COR-L47 (cell line): ENCODE results near the gene RGSL1.

Experiments used
- DNase-seq: peaks from one replicate; lab custom pipeline; 2025; lab: John Stamatoyannopoulos, UW

Gene RGSL1

DNA sequence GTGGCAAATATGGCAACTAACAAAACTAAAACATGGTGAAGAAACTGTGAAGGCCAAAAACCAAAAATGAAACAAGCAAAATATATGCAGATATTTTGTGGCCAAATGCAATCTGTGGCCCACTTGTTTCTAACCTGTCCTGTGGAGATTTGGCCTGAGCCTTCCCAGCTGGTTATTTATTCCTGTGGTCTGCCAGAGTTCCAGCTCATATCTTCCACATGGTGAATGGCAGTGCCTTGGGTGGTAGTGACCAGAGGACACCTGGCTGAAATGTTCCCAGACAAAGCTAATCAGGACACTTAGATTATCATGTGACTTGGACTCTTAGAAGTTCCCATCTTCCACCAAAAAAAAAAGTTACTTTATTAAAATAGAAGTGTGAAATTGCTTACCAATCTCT is 99.4 kb downstream of the RGSL1 start:
- DNase-seq = no peak

GRCh38 chr1:182549811-182550210 is 99.9 kb downstream of the RGSL1 start:
- no peak for DNase-seq

DNA sequence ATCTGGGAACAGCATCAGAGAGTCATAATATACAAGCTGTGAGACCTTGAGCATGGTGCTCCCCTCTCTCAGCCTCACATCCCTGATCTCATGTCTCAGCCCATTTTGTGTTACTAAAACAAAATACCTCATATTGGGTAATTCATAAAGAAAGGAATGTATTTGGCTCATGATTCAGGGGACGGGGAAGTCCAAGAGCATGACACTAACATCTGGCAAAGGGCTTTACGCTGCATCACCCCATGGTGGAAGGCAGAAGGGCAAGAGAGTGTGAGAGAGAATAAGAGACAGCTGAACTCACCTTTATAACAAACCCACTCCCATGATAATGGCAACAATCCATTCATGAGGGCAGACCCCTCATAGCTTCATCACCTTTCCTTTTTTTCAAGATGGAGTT is 102.6 kb downstream of the RGSL1 start:
- DNase-seq = no peak

DNA sequence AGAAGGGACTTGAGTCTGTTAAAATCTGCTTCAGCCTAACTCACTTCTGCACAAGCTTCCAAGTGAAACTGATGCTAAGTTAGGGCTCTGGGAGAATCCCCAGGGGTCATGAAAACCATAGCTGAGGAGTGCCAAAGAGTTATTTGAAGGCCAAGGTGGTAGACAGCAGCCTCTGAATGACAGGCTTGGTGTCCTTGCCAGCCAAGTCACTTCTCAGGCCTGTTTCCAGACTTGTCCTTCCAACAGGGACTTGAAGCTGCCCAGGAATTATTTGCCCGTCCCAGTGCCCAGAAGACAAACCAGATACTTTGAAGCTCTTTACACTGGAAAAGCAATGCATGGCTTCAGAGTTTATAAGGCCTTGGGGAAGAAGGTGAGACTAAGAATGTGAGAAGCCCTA is 105.5 kb downstream of the RGSL1 start:
- no peak for DNase-seq

DNA sequence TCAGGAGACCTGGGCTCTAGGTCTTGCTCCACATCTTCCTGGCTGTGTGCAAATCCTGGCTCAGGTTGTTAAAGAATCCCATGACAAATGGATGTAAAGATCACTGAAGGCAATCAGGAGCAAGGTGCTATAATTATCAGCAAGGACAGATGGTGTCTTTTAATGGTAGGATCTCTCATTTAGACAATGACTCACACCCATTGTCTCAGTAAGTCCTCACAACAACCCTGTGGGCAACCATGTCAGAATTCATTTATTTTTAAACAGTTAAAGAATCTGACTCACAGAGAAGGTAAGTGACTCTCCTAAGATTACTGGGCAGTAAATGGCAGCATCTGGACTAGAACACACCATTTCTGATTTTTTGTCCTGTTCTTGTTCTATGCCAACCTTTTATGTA is 106.3 kb downstream of the RGSL1 start:
- DNase-seq = no peak

DNA sequence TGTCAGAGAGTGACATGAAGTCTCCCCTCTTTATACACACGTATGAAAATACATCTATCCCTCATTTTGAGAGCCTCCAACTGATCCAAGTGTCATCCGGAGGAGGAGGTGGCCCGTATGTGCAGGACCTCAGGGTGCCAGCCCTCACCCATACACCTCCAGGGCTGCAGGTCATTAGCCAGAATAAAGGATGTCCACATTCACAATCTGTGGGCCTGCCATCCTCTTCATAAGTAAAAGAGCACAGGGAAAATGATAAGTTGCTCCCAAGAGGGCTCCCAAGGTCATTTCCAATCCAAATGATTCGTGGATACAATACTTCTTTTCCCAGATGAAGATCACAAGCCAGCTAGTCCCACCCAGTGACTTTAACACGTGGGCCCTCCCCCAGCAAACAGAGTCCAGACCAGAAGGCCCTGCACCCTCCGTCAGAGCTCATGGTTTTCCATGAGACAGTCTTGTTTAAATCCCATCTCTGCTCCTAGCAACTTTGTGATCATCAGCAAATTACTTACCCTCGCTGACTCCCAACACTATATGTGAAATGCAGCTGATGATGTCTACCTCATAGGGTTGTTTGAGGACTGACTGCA is 110.5 kb downstream of the RGSL1 start:
- DNase-seq = no peak

- DNase-seq = no peak
Observed at GRCh38 chr1:182561456-182561855, 111.5 kb downstream of the RGSL1 start.

DNA sequence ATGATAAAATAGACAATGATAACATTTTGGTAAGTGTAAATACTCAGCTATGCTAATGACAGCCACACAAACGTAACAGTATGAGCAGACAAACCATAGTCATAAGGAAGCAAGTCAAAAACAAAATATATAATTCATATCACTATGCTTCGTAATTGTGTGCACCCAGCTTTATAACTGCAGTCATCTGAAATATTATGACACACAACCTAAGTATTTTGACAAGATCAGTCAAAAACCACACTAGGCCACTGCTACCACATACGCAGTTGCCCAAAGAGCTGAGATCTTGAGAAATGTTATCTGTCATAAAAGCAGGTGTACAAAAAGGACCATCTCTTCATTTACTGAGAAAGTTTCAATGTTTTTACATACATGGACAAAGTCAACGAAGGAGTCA is 113.1 kb downstream of the RGSL1 start:
- DNase-seq = no peak

- no peak for DNase-seq
Observed at GRCh38 chr1:182564406-182565004, 114.6 kb downstream of the RGSL1 start.

DNA sequence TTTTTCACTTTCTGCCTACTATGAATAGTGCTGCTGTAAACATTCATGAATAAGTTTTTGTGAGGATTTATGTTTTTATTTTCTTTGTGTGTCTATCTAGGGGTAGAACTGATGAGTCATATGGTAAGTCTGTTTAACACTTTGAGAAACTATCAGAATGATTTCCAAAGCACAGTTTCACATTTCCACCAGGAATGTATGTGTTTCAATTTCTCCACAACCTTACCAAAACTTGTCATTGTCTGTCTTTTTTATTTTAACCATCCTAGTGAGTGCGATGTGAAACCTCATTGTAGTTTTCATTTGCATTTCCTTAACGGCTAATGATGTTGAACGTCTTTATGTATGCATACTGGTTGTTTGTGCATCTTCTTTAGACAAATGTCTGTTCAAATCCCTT is 115.6 kb downstream of the RGSL1 start:
- no peak for DNase-seq

- no peak for DNase-seq
Observed at GRCh38 chr1:182567629-182568028, 117.7 kb downstream of the RGSL1 start.

DNA sequence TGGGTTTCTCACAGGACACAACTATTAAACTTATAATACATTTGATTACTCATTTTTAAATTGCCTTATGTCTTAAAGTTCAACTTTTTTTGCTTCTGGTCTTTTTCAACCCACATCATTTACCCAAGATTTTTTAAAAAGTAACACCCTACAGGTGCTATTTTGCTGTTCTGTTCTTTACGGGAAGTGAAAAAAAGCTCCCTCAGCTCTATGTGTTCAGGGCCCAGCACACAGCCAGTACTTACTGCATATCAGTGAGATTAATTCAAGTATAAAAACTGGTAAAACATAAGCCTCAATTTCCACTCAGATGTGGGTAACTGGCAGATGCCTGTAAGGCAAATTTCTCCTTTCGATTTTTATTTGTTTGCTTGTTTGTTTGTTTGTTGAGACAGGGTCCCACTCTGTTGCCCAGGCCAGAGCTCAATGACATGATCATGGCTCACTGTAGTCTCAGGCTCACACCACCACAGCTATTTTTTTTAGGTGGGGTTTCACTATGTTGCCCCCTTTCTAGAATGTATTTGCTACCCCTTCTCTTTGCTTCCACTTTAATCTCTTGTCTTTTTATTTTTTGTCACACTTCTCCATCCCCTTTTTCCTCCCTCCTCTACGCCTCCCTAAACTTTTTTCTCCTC is 118.8 kb downstream of the RGSL1 start:
- no peak for DNase-seq

DNA sequence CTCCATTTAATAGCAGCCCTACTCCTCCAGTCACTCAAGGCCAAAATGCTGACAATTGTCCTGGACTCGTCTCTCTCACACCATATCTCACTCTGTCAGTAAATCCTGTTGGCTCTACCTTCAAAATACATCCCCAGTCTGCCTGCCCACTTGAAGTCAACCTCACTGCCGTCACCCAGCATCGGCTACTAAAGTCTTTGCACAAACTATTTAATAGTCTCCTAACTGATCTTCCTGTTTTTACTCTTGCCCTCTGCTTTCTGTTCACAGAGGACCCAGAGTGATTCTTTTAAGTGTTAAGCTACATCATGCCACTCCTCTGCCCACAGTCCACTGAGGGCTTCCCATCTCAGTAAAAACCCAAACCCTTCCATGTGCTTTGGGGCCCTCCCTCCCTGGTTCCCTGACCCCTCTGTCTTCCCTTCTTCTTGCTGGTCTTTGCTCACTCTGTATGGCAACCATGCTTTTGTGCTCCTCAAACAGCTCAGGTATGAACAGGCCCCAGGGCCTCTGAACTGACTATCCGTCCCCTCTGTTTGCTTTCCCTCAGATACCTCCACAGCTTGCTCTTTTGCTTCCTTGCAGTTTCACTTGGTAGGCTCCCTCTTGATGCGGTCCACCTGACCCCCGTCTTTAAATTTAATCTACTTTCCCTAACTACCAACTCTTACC is 120.1 kb downstream of the RGSL1 start:
- no peak for DNase-seq

DNA sequence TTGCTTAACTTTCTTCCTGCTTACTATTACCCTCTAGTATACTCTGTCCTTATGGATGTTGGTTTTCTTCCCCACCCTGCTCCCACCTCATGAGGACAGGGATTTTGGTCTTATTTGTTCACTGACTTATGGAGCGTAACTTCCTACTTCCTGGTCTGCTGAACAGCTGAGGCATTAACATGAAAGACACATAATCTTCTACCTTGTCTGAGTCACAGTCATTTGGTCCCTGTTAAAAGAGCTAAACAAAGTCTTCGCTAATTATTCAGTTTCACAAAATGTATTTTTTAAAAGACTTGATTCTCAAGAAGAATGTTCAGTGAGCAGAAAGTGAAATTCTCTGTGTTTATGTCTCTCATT is 120.6 kb downstream of the RGSL1 start:
- no peak for DNase-seq

GRCh38 chr1:182574156-182574555 is 124.2 kb downstream of the RGSL1 start:
- DNase-seq = no peak

- no peak for DNase-seq
Observed at GRCh38 chr1:182575540-182576149, 125.7 kb downstream of the RGSL1 start.

DNA sequence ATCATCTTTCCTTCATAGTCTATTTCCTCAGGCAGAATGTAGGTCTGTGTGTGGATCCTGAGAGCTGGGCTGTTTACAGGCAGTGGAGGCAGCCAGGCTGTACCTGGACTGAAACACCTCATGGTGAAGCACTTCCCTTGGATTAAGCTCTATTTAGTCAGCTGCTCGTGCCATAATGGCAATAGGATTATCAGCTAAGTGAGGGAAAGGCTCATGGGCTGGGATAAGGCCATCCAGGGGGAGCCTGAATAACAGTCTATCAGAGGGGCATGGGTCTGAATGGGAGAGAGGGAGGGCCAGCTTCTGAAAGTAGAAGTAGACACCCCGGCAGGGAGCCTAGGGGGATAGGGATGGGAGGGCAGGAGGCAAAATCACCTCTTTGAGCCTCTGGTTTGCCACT is 130.8 kb downstream of the RGSL1 start:
- no peak for DNase-seq

DNA sequence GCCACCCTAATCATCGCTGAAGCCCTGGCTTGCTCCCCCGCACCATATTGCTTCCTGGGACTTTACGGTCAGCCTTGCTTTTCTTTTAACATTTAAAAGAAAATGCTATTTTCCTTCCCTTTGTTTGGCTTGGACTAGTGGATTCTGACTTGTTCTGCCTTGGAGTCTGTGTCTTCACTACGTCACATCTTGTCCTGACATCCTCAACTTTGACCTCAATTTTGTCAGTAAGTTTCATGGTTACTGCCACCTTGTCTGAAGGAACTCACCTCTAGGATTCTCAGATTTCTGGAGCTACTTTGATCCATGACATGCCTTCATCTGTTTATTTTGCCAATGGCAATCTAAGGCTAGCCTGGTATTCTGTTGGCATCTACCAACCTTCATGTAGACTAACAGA is 134.8 kb downstream of the RGSL1 start:
- no peak for DNase-seq

DNA sequence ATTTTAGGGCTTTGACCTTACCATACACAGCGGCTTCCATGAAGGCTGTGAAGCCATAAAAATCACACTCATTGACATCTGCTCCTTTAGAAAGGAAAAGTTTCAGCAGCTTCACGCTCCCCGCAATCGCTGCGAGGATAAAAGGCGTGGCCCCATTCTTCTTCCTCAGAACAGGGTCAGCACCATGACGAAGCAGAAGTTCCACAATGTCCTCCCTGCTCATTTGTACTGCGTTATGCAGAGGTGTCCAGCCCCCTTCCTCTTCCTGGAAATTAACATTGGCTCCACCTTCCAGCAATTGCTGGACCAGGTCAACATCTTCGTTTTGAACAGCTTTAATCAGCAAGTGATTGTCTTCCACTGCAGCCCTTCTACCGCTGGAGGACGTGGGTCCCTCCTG is 136.4 kb downstream of the RGSL1 start:
- DNase-seq = no peak

DNA sequence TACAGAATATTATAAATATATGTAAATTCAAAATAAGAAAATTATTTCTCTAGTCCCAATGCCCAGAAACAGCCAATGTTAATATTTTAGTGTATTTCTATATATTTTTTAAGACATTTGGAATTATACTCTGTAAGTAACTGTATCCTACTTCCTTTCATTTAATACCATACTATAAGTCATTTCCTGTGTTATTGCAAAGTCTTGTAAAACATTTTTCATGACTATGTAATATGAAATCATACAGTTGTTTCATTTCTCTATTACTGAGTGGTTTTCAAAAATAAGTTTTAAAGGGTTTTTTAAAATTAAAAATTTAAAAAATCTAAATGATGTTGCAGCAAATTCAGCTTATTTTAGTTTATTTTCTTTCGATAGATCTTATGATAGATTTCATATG is 137.1 kb downstream of the RGSL1 start:
- no peak for DNase-seq

GRCh38 chr1:182587666-182588499 is 137.9 kb downstream of the RGSL1 start:
- no peak for DNase-seq
